Spinal cord (tissue), 10 donors: Measurements from ENCODE around the gene FREM2. TPM values are rescaled to one million over a fixed set of nuclear protein-coding genes. Genes with fewer than 3 reads are reported as not detected.

ENCODE experiments used
- DNase-seq, 6 donors: peaks; one replicate each; pipeline versions ENCODE4 v3.0.0 to v3.0.0-alpha.2; 2013 to 2015; ENCODE audit warnings: low spot score in 6 of 6, low read depth in 4 of 6
- H3K27ac ChIP-seq: one replicate; pipeline ENCODE4 v1.5.1; 2013; ENCODE audit warnings: low read depth, low read length, control low read depth
- H3K27me3 ChIP-seq: one replicate; pipeline ENCODE4 v1.6.1; 2013; ENCODE audit warnings: low read length; ENCODE audit not compliant: control insufficient read depth, insufficient read depth
- H3K36me3 ChIP-seq: one replicate; pipeline ENCODE4 v1.6.1; 2013; ENCODE audit warnings: low read length; ENCODE audit not compliant: control insufficient read depth, insufficient read depth
- H3K4me1 ChIP-seq: one replicate; pipeline ENCODE4 v1.6.1; 2013; ENCODE audit warnings: low read length; ENCODE audit not compliant: control insufficient read depth, insufficient read depth
- H3K4me3 ChIP-seq: one replicate; pipeline ENCODE4 v1.5.1; 2013; ENCODE audit warnings: low read depth, low read length, control low read depth
- H3K9me3 ChIP-seq: one replicate; pipeline ENCODE4 v1.6.1; 2013; ENCODE audit warnings: low read length; ENCODE audit not compliant: control insufficient read depth, insufficient read depth
- WGBS: methylation state at CpG from one replicate; pipeline ENCODE4 v1.1.5; 2013; ENCODE audit warnings: missing lambda C conversion rate; ENCODE audit not compliant: insufficient coverage; 5-methylcytosine and 5-hydroxymethylcytosine counted together
- polyA plus RNA-seq, 2 donors: library from polyadenylated mRNA; unstranded; fragments of 120-200 nt; gene quantifications; one replicate each; pipeline ENCODE4 v1.2.1, GENCODE V29; 2013; ENCODE audit not compliant: insufficient read length in 2 of 2
- total RNA-seq, 2 donors: library from RNA; depleted of rRNA in 1 of 2; stranded (reverse); fragments of 120-200 nt in 1 of 2; fragments of >200 nt in 1 of 2; gene quantifications; one replicate each; pipeline versions ENCODE4 v1.2.3 to v1.2.4, GENCODE V29; 2013 to 2014
- donor health status: healthy.

Gene FREM2
- total and polyA plus RNA-seq, 4 donors, result 2.7 to 16.0 (median 6.4) TPM

- Histone ChIP-seq H3K27me3 (no peaks in the 10 kb centered on the region), H3K9me3 (no peaks in the 10 kb centered on the region), H3K36me3 (no peaks in the 10 kb centered on the region), H3K27ac (no peak overlapping the region), H3K4me1 (no peaks in the 10 kb centered on the region), H3K4me3 (no peak overlapping the region)
- WGBS, result 69% methylated on average over 1 of the region's 2 CpGs
- peak in 1 of 6 donors; percentile 10 for DNase-seq
These were observed 182.0 kb downstream of the FREM2 start for GRCh38 chr13:38868870-38869269.

GRCh38 chr13:38871275-38871674, 184.4 kb downstream of the FREM2 start:
- Histone ChIP-seq H3K27ac (no peak overlapping the region), H3K36me3 (no peaks in the 10 kb centered on the region), H3K9me3 (no peaks in the 10 kb centered on the region), H3K4me1 (no peaks in the 10 kb centered on the region), H3K4me3 (no peak overlapping the region), H3K27me3 (no peaks in the 10 kb centered on the region)
- WGBS, result 29% methylated on average over 1 of the region's 2 CpGs
- no peak for DNase-seq

GRCh38 chr13:38872693-38873092, 185.8 kb downstream of the FREM2 start:
- H3K4me3 ChIP-seq, result no peak overlapping the region
- no peaks in the 10 kb centered on the region for H3K9me3 ChIP-seq
- WGBS, result 14% methylated on average over 4 of the region's 7 CpGs
- H3K36me3 ChIP-seq, result no peaks in the 10 kb centered on the region
- no peaks in the 10 kb centered on the region for H3K27me3 ChIP-seq
- H3K4me1 ChIP-seq, result no peaks in the 10 kb centered on the region
- peak in 5 of 6 donors; percentile 17 to 83 (median 23) for DNase-seq
- no peak overlapping the region for H3K27ac ChIP-seq

- no peaks in the 10 kb centered on the region for H3K4me1 ChIP-seq
- no CpG with 5 or more reads among the region's 1 CpG for WGBS
- H3K36me3 ChIP-seq, result no peaks in the 10 kb centered on the region
- H3K9me3 ChIP-seq, result no peaks in the 10 kb centered on the region
- DNase-seq, result peak in 1 of 6 donors; percentile 8
- no peak overlapping the region for H3K27ac ChIP-seq
- H3K27me3 ChIP-seq, result no peaks in the 10 kb centered on the region
- no peak overlapping the region for H3K4me3 ChIP-seq
These were observed 188.5 kb downstream of the FREM2 start for GRCh38 chr13:38875186-38875875.

- Histone ChIP-seq H3K36me3 (no peaks in the 10 kb centered on the region), H3K9me3 (no peaks in the 10 kb centered on the region), H3K4me3 (no peak overlapping the region), H3K27ac (peak overlapping the region; percentile 16), H3K4me1 (no peaks in the 10 kb centered on the region), H3K27me3 (no peaks in the 10 kb centered on the region)
- WGBS, result no CpG with 5 or more reads among the region's 3 CpGs
- peak in 2 of 6 donors; percentile 12 to 40 for DNase-seq
These were observed 192.4 kb downstream of the FREM2 start for GRCh38 chr13:38879278-38879677.

- no peaks in the 10 kb centered on the region for H3K36me3 ChIP-seq
- H3K4me3 ChIP-seq, result no peak overlapping the region
- no peaks in the 10 kb centered on the region for H3K4me1 ChIP-seq
- H3K27me3 ChIP-seq, result no peaks in the 10 kb centered on the region
- no peaks in the 10 kb centered on the region for H3K9me3 ChIP-seq
- no peak for DNase-seq
- peak overlapping the region; percentile 16 for H3K27ac ChIP-seq
These were observed 192.9 kb downstream of the FREM2 start for GRCh38 chr13:38879786-38880185.

GRCh38 chr13:38880397-38880796, 193.5 kb downstream of the FREM2 start:
- H3K36me3 ChIP-seq, result no peaks in the 10 kb centered on the region
- H3K4me3 ChIP-seq, result no peak overlapping the region
- no peak for DNase-seq
- H3K9me3 ChIP-seq, result no peaks in the 10 kb centered on the region
- no peaks in the 10 kb centered on the region for H3K27me3 ChIP-seq
- H3K27ac ChIP-seq, result no peak overlapping the region
- 94% methylated on average over 5 of the region's 5 CpGs for WGBS
- no peaks in the 10 kb centered on the region for H3K4me1 ChIP-seq

- H3K27ac ChIP-seq, result peak overlapping the region; percentile 16
- no CpG with 5 or more reads among the region's 2 CpGs for WGBS
- no peaks in the 10 kb centered on the region for H3K4me1 ChIP-seq
- H3K4me3 ChIP-seq, result no peak overlapping the region
- DNase-seq, result peak in 1 of 6 donors; percentile 15
- no peaks in the 10 kb centered on the region for H3K36me3 ChIP-seq
- no peaks in the 10 kb centered on the region for H3K9me3 ChIP-seq
- H3K27me3 ChIP-seq, result no peaks in the 10 kb centered on the region
These were observed 196.9 kb downstream of the FREM2 start for GRCh38 chr13:38883783-38884182.

- Histone ChIP-seq H3K27me3 (no peaks in the 10 kb centered on the region), H3K4me1 (no peaks in the 10 kb centered on the region), H3K36me3 (no peaks in the 10 kb centered on the region), H3K4me3 (no peak overlapping the region), H3K27ac (no peak overlapping the region), H3K9me3 (no peaks in the 10 kb centered on the region)
- WGBS, result 83% methylated on average over 4 of the region's 4 CpGs
- no peak for DNase-seq
These were observed 201.4 kb downstream of the FREM2 start for GRCh38 chr13:38888309-38888708.

GRCh38 chr13:38895075-38895474, 208.2 kb downstream of the FREM2 start:
- no peaks in the 10 kb centered on the region for H3K4me1 ChIP-seq
- WGBS, result no CpG with 5 or more reads among the region's 1 CpG
- no peaks in the 10 kb centered on the region for H3K27me3 ChIP-seq

More at GRCh38 chr13:38895075-38895474, 208.2 kb downstream of the FREM2 start:
- no peak for DNase-seq
- Histone ChIP-seq H3K4me3 (no peak overlapping the region), H3K9me3 (no peaks in the 10 kb centered on the region), H3K36me3 (no peaks in the 10 kb centered on the region), H3K27ac (no peak overlapping the region)
